IMR-90 (cell line): ENCODE data around the gene CYB5R2.

Source experiments
- CTCF ChIP-seq: conservative IDR thresholded peaks from 2 replicates; pipeline ENCODE4 v1.5.1; 2012; ENCODE audit warnings: mild to moderate bottlenecking, low read depth, low read length, improper control_type of control experiment
- MAZ ChIP-seq: IDR thresholded peaks from 2 replicates; pipeline ENCODE4 v1.6.1; 2012; ENCODE audit warnings: low read depth, mild to moderate bottlenecking, low read length, improper control_type of control experiment, moderate library complexity, borderline replicate concordance

- TF ChIP-seq CTCF, result no peak
- TF ChIP-seq MAZ, result no peak
Observed at GRCh38 chr11:7655253-7656217, 17.8 kb downstream of the CYB5R2 start.
